Mesenchymal stem cell (in vitro differentiated cells and primary cell): ENCODE data around the gene POLR1E.

ENCODE experiments used
- DNase-seq: peaks from one replicate; pipeline ENCODE4 v3.0.0-alpha.2; 2013
- H2AFZ ChIP-seq: one replicate; pipeline ENCODE4 v1.6.1; 2013; ENCODE audit warnings: low read depth, mild to moderate bottlenecking, control low read depth, inconsistent platforms, low read length, moderate library complexity
- H2AK5ac ChIP-seq: 2 replicates; pipeline ENCODE4 v1.6.1; 2013; ENCODE audit warnings: low read length, moderate library complexity, mild to moderate bottlenecking, inconsistent platforms; ENCODE audit not compliant: severe bottlenecking
- H2BK120ac ChIP-seq: one replicate; pipeline ENCODE4 v1.6.1; 2013; ENCODE audit warnings: low read depth, mild to moderate bottlenecking, inconsistent platforms, low read length, moderate library complexity
- H2BK12ac ChIP-seq, 2 experiments: one replicate each; pipeline ENCODE4 v1.6.1; 2013; ENCODE audit warnings: inconsistent platforms in 2 of 2, low read length in 2 of 2, mild to moderate bottlenecking in 2 of 2, moderate library complexity in 2 of 2, control low read depth in 1 of 2
- H2BK15ac ChIP-seq: one replicate; pipeline ENCODE4 v1.6.1; 2013; ENCODE audit warnings: mild to moderate bottlenecking, low read depth, inconsistent platforms; ENCODE audit not compliant: poor library complexity, severe bottlenecking
- H2BK5ac ChIP-seq: 2 replicates; pipeline ENCODE4 v1.6.1; 2013; ENCODE audit warnings: low read depth, mild to moderate bottlenecking, low read length, control low read depth, inconsistent platforms; ENCODE audit not compliant: poor library complexity, severe bottlenecking
- H3K14ac ChIP-seq, 2 experiments: one replicate each; pipeline ENCODE4 v1.6.1; 2013; ENCODE audit warnings: inconsistent platforms in 2 of 2, low read length in 2 of 2, control low read depth in 1 of 2, mild to moderate bottlenecking in 1 of 2, moderate library complexity in 1 of 2
- H3K18ac ChIP-seq, 2 experiments: one replicate each; pipeline ENCODE4 v1.6.1; 2013; ENCODE audit warnings: inconsistent platforms in 2 of 2, low read length in 2 of 2, control low read depth in 1 of 2, low read depth in 1 of 2, mild to moderate bottlenecking in 1 of 2
- H3K23ac ChIP-seq, 2 experiments: one replicate each; pipeline ENCODE4 v1.6.1; 2013; ENCODE audit warnings: inconsistent platforms in 2 of 2, low read length in 2 of 2, mild to moderate bottlenecking in 2 of 2, moderate library complexity in 2 of 2, control low read depth in 1 of 2
- H3K27ac ChIP-seq: 2 replicates; pipeline ENCODE4 v1.5.1; 2013; ENCODE audit warnings: mild to moderate bottlenecking, moderate library complexity, low read length, control low read depth, inconsistent platforms; ENCODE audit not compliant: poor library complexity, severe bottlenecking
- H3K27me3 ChIP-seq, 2 experiments: 2 replicates each; pipeline versions ENCODE4 v1.6.1 to v1.7.0; 2013; ENCODE audit warnings: low read length in 2 of 2, mild to moderate bottlenecking in 2 of 2, moderate library complexity in 2 of 2, control low read depth in 1 of 2, inconsistent platforms in 1 of 2; ENCODE audit not compliant: control insufficient read depth in 1 of 2, insufficient read depth in 1 of 2
- H3K36me3 ChIP-seq, 2 experiments: 2 replicates each; pipeline versions ENCODE4 v1.6.1 to v1.7.0; 2013; ENCODE audit warnings: low read length in 2 of 2, control low read depth in 1 of 2, inconsistent platforms in 1 of 2, low read depth in 1 of 2, mild to moderate bottlenecking in 1 of 2; ENCODE audit not compliant: insufficient read depth in 2 of 2, control insufficient read depth in 1 of 2
- H3K4ac ChIP-seq, 2 experiments: one replicate each; pipeline ENCODE4 v1.6.1; 2013; ENCODE audit warnings: inconsistent platforms in 2 of 2, low read length in 2 of 2, mild to moderate bottlenecking in 2 of 2, moderate library complexity in 2 of 2, control low read depth in 1 of 2, low read depth in 1 of 2
- H3K4me1 ChIP-seq: 2 replicates; pipeline ENCODE4 v1.6.1; 2013; ENCODE audit warnings: low read depth, low read length, control low read depth; ENCODE audit not compliant: control insufficient read depth, insufficient read depth
- H3K4me2 ChIP-seq: 2 replicates; pipeline ENCODE4 v1.6.1; 2013; ENCODE audit warnings: low read length, mild to moderate bottlenecking, inconsistent platforms; ENCODE audit not compliant: poor library complexity, severe bottlenecking
- H3K4me3 ChIP-seq, 2 experiments: 2 replicates each; pipeline versions ENCODE4 v1.5.1 to v1.7.0; 2013; ENCODE audit warnings: low read length in 2 of 2, mild to moderate bottlenecking in 2 of 2, control low read depth in 1 of 2, low read depth in 1 of 2; ENCODE audit not compliant: insufficient read depth in 1 of 2
- H3K79me1 ChIP-seq: replicated peaks from 2 replicates; pipeline ENCODE4 v1.6.1; 2013; ENCODE audit warnings: mild to moderate bottlenecking, control low read depth, low read length, inconsistent platforms; ENCODE audit not compliant: poor library complexity, severe bottlenecking
- H3K9ac ChIP-seq: 2 replicates; pipeline ENCODE4 v1.7.0; 2013; ENCODE audit warnings: mild to moderate bottlenecking, low read length, moderate library complexity
- H3K9me3 ChIP-seq: 2 replicates; pipeline ENCODE4 v1.7.0; 2013; ENCODE audit warnings: mild to moderate bottlenecking, low read length; ENCODE audit not compliant: control insufficient read depth
- H4K8ac ChIP-seq: one replicate; pipeline ENCODE4 v1.6.1; 2013; ENCODE audit warnings: inconsistent platforms, mild to moderate bottlenecking, low read length, moderate library complexity
- H4K91ac ChIP-seq: one replicate; pipeline ENCODE4 v1.6.1; 2013; ENCODE audit warnings: mild to moderate bottlenecking, low read length, inconsistent platforms
- WGBS: methylation state at CpG from one replicate; pipeline ENCODE4 v1.1.7; 2013; ENCODE audit warnings: mixed read lengths; 5-methylcytosine and 5-hydroxymethylcytosine counted together

POLR1E gene

DNA sequence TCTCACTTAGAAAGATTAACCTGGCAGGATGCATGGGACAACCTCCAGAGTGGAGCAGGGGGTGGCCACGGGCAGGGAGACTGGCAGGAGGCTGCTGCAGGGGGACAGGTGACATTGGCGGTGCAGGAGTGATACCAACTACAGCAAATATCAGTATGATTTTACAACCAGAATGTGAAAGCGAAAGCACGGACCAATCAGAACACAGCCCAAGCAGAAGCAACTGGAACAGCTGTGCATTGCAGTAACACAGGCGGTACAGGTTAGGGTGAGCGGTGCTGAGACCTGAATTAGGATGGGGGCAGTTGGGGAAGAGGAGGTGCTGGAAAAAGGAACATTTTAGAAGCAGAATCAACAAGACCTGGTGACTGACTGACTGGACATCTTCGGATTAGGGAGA, 29.3 kb downstream of the POLR1E start:
- no peak overlapping the region for H4K8ac ChIP-seq
- no peaks in the 10 kb centered on the region for H3K4me1 ChIP-seq

DNA sequence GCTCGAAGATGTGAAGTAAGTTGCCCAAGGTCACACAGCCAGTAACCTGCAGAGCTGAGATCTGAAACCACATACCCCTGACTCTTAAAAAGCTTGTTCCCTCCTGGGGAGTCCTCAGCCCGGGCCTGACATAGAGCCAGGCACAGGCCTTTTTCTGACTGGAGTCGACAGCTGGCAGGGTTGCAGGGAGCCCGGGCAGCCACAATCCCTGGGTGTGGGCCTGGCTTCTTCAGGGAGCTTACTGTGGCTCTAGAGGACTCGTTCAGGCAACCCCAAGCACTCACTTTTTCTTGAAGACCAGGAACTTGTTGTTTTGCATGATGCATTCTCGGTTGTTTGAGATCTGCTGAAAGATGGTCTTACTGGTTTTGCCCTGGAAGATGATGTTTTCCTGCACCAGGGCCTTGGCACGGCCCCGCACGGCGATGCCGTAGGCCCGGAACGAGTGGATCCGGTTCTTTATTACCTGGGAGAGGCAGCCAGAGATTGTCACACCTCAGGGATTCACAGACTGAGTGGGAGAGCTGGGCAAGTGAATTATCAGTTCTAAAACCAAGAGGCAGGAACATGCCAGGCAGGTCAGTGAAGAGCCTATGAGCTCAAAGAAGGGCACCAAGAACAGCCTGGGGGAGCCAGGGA, 30.0 kb downstream of the POLR1E start:
- no peak overlapping the region for H2AFZ ChIP-seq
- H2BK120ac ChIP-seq: no peak overlapping the region
- no peak overlapping the region for H4K91ac ChIP-seq
- H3K36me3 ChIP-seq: peaks cover 44 to 83% of the 10 kb centered on the region in 2 experiments
- H3K9me3 ChIP-seq: no peaks in the 10 kb centered on the region
- no peak overlapping the region for H3K23ac ChIP-seq
- no peak overlapping the region for H2AK5ac ChIP-seq
- no peak overlapping the region for H3K9ac ChIP-seq
- H3K27me3 ChIP-seq: no peaks in the 10 kb centered on the region
- no peak overlapping the region for H3K4me2 ChIP-seq
- no peak overlapping the region for H3K4ac ChIP-seq
- H3K14ac ChIP-seq: no peak overlapping the region
- DNase-seq: no peak
- no peaks in the 10 kb centered on the region for H3K79me1 ChIP-seq
- no peak overlapping the region for H3K18ac ChIP-seq
- no peak overlapping the region for H3K27ac ChIP-seq
- no peak overlapping the region for H2BK5ac ChIP-seq
- no peak overlapping the region for H2BK15ac ChIP-seq
- no peak overlapping the region for H4K8ac ChIP-seq
- WGBS: 93% methylated on average over 14 of the region's 14 CpGs
- no peak overlapping the region for H2BK12ac ChIP-seq
- H3K4me1 ChIP-seq: no peaks in the 10 kb centered on the region
- no peak overlapping the region for H3K4me3 ChIP-seq

More for the DNA sequence above, 29.3 kb downstream of the POLR1E start:
- no peak overlapping the region for H2BK5ac ChIP-seq
- H4K91ac ChIP-seq: no peak overlapping the region
- H3K27me3 ChIP-seq: no peaks in the 10 kb centered on the region
- WGBS: 96% methylated on average over 7 of the region's 7 CpGs
- H3K23ac ChIP-seq: no peak overlapping the region
- H3K4me2 ChIP-seq: no peak overlapping the region
- H3K9ac ChIP-seq: no peak overlapping the region
- no peaks in the 10 kb centered on the region for H3K9me3 ChIP-seq
- no peak overlapping the region for H3K27ac ChIP-seq
- no peak overlapping the region for H3K18ac ChIP-seq
- no peak overlapping the region for H3K4me3 ChIP-seq
- H2BK12ac ChIP-seq: no peak overlapping the region
- no peak overlapping the region for H3K4ac ChIP-seq
- no peaks in the 10 kb centered on the region for H3K79me1 ChIP-seq
- H3K14ac ChIP-seq: no peak overlapping the region
- peaks cover 45 to 82% of the 10 kb centered on the region in 2 experiments for H3K36me3 ChIP-seq
- H2BK15ac ChIP-seq: no peak overlapping the region
- H2AFZ ChIP-seq: no peak overlapping the region
- no peak for DNase-seq
- no peak overlapping the region for H2AK5ac ChIP-seq
- H2BK120ac ChIP-seq: no peak overlapping the region

DNA sequence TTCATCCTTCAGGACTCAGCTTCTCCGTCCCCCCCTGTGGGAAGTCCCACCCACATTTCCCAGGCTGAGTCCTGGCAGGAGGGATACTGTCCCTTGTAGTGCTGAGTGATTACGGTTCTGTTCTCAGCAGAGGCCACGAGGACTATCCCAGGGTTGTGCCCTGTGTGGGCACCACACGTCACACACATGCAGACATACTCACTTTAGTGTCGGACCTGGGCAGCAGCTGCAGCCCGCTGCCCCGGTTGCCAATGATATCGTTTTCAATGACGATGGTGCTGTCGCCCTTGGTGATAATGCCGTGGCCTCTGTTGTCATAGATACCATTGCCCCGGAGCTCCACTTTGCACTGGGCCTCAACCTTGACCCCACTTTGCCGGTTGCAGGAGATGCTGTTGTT, 32.2 kb downstream of the POLR1E start:
- Histone ChIP-seq H3K14ac (no peak overlapping the region), H4K91ac (no peak overlapping the region), H2AFZ (no peak overlapping the region), H3K4me3 (no peak overlapping the region), H3K18ac (no peak overlapping the region), H3K36me3 (peaks cover 47 to 85% of the 10 kb centered on the region in 2 experiments), H3K27me3 (no peaks in the 10 kb centered on the region), H2AK5ac (no peak overlapping the region), H3K4me2 (no peak overlapping the region), H3K4me1 (no peaks in the 10 kb centered on the region), H3K27ac (no peak overlapping the region), H3K9me3 (no peaks in the 10 kb centered on the region), H3K4ac (no peak overlapping the region), H2BK15ac (no peak overlapping the region), H2BK120ac (no peak overlapping the region), H3K9ac (no peak overlapping the region), H2BK5ac (no peak overlapping the region), H2BK12ac (no peak overlapping the region), H3K79me1 (no peaks in the 10 kb centered on the region), H3K23ac (no peak overlapping the region), H4K8ac (no peak overlapping the region)
- 96% methylated on average over 13 of the region's 13 CpGs for WGBS
- no peak for DNase-seq

GRCh38 chr9:37520641-37521040, 34.9 kb downstream of the POLR1E start:
- Histone ChIP-seq H3K79me1 (no peaks in the 10 kb centered on the region), H2AFZ (no peak overlapping the region), H2BK15ac (no peak overlapping the region), H2BK5ac (no peak overlapping the region), H3K4ac (no peak overlapping the region), H3K23ac (no peak overlapping the region), H3K9ac (no peak overlapping the region), H3K36me3 (peaks cover 59 to 86% of the 10 kb centered on the region in 2 experiments), H3K4me2 (peak overlapping the region; percentile 12), H2AK5ac (no peak overlapping the region), H3K4me1 (no peaks in the 10 kb centered on the region), H3K27me3 (no peaks in the 10 kb centered on the region), H3K27ac (no peak overlapping the region), H3K14ac (no peak overlapping the region), H2BK12ac (no peak overlapping the region), H3K18ac (no peak overlapping the region), H2BK120ac (no peak overlapping the region), H4K8ac (no peak overlapping the region), H3K9me3 (no peaks in the 10 kb centered on the region), H3K4me3 (no peak overlapping the region), H4K91ac (no peak overlapping the region)
- no peak for DNase-seq
- WGBS: 95% methylated on average over 3 of the region's 3 CpGs
